ENCODE measurements around the gene FSTL3. TPM values are rescaled to one million over a fixed set of nuclear protein-coding genes. Genes with fewer than 3 reads are reported as not detected.

FSTL3 gene
- total RNA-seq, 1 experiment from 2014 or later, result 32.5 TPM

DNA sequence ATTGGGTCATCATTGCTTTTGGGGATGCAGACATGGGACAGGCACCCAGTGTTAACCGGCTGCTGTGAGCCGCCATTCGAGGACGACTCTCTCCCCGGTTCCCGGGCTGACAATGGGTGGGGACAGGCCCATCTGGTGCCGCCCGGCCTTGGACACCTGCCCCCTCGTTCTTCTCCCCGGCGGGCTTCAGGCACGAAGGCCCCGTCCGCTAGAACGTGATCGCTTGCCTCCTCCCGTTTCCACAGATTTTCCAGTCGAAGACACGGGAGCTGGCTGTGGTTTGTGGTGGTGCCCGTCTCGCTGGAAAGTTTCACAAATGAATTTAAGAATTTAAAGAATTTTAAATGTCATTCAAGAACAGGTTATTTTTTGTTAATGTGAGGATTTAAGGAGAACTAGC, 34.6 kb downstream of the FSTL3 start:
- no peaks in the 10 kb centered on the region for H3K27me3 ChIP-seq (ENCODE audit: control insufficient read depth, insufficient read depth, low read length)
- no peak overlapping the region for H3K27ac ChIP-seq (ENCODE audit: low read length)
- intact Hi-C loops (cut with micrococcal nuclease; ENCODE audit: unreplicated experiment) (no loop called here), in situ Hi-C loops (cut with HindIII; ENCODE audit: low pct_unique_long_range_greater_than_20kb, low sequenced_read_pairs) (no loop called here)
- ATAC-seq (no peak), DNase-seq (ENCODE audit: low read depth, low spot score) (no peak)
- no peak overlapping the region for H3K4me3 ChIP-seq (ENCODE audit: low read depth in 2 of 2, low read length in 2 of 2)
- H3K4me1 ChIP-seq (ENCODE audit: control insufficient read depth, insufficient read depth, low read length), result no peaks in the 10 kb centered on the region
- no TSS peak for BruUV-seq (replicated peaks)
- TF ChIP-seq REST (IDR thresholded peaks at IDR 0.05; ENCODE audit: insufficient read depth in 1 of 2, low read depth in 2 of 2, low read length in 1 of 2) (no peak), POLR2AphosphoS5 (IDR thresholded peaks at IDR 0.05; ENCODE audit: low read depth, low read length) (no peak), TCF7L2 (IDR thresholded peaks at IDR 0.05; ENCODE audit: low read depth, low read length) (no peak), CTCF (IDR thresholded peaks at IDR 0.05) (no peak), SIN3A (IDR thresholded peaks at IDR 0.05; ENCODE audit: borderline replicate concordance, insufficient read depth, low read depth, low read length) (no peak)
- ChIA-PET CTCF (no interaction called here), POLR2A (no interaction called here)
- H3K9me3 ChIP-seq (ENCODE audit: control insufficient read depth, insufficient read depth, low read depth, low read length), result no peaks in the 10 kb centered on the region
- H3K36me3 ChIP-seq (ENCODE audit: control insufficient read depth, insufficient read depth, low read length), result no peaks in the 10 kb centered on the region; the same call in 1 of the 2 replicates

GRCh38 chr19:711254-711653, 35.1 kb downstream of the FSTL3 start:
- CTCF ChIA-PET, result interaction anchor here (0.5 kb wide), 1 partner anchor 131 kb away, joined by 7 read pairs; no protein-coding TSS in a partner anchor
- POLR2A ChIA-PET, result no interaction called here

More at GRCh38 chr19:711254-711653, 35.1 kb downstream of the FSTL3 start:
- no peaks in the 10 kb centered on the region for H3K9me3 ChIP-seq (ENCODE audit: control insufficient read depth, insufficient read depth, low read depth, low read length)
- H3K36me3 ChIP-seq (ENCODE audit: control insufficient read depth, insufficient read depth, low read length), result no peaks in the 10 kb centered on the region; the same call in 1 of the 2 replicates
- H3K4me1 ChIP-seq (ENCODE audit: control insufficient read depth, insufficient read depth, low read length), result no peaks in the 10 kb centered on the region
- no TSS peak for BruUV-seq (replicated peaks)
- H3K27ac ChIP-seq (ENCODE audit: low read length), result no peak overlapping the region
- DNase-seq (ENCODE audit: low read depth, low spot score), result no peak
- no peak overlapping the region for H3K4me3 ChIP-seq (ENCODE audit: low read depth in 2 of 2, low read length in 2 of 2)
- in situ Hi-C loops (cut with HindIII; ENCODE audit: low pct_unique_long_range_greater_than_20kb, low sequenced_read_pairs) (no loop called here), intact Hi-C loops (cut with micrococcal nuclease; ENCODE audit: unreplicated experiment) (no loop called here)
- TF ChIP-seq SIN3A (IDR thresholded peaks at IDR 0.05; ENCODE audit: borderline replicate concordance, insufficient read depth, low read depth, low read length) (no peak), POLR2AphosphoS5 (IDR thresholded peaks at IDR 0.05; ENCODE audit: low read depth, low read length) (no peak), TCF7L2 (IDR thresholded peaks at IDR 0.05; ENCODE audit: low read depth, low read length) (no peak), CTCF (IDR thresholded peaks at IDR 0.05) (no peak), REST (IDR thresholded peaks at IDR 0.05; ENCODE audit: insufficient read depth in 1 of 2, low read depth in 2 of 2, low read length in 1 of 2) (no peak)
- H3K27me3 ChIP-seq (ENCODE audit: control insufficient read depth, insufficient read depth, low read length), result no peaks in the 10 kb centered on the region
- no peak for ATAC-seq

All from Panc1 (cell line).